Karpas-422 (cell line): ENCODE data around the gene DGLUCY. TPM values are rescaled to one million over a fixed set of nuclear protein-coding genes. Genes with fewer than 3 reads are reported as not detected.
"Not testable (repeated sequence)": the region's sequence is repeated elsewhere in the genome, so short reads cannot be mapped to it uniquely, and the experiment has no call there.

Experiments used
- DNase-seq: peaks from one replicate; pipeline ENCODE4 v3.0.0-alpha.2; 2015
- H2AFZ ChIP-seq: fragments of 200-600 bp; sonication (generic); 2 replicates; pipeline ENCODE4 v1.6.1; 2014; ENCODE audit warnings: antibody characterized with exemption, low read length, mixed read lengths
- H3K27ac ChIP-seq: fragments of 200-600 bp; sonication (generic); 2 replicates; pipeline ENCODE4 v1.5.1; 2014; ENCODE audit warnings: mild to moderate bottlenecking, low read length, moderate library complexity
- H3K27me3 ChIP-seq: fragments of 200-600 bp; sonication (generic); 2 replicates; pipeline ENCODE4 v1.6.1; 2014; ENCODE audit warnings: low read length, mixed read lengths
- H3K36me3 ChIP-seq: fragments of 200-600 bp; sonication (generic); 2 replicates; pipeline ENCODE4 v1.6.1; 2014; ENCODE audit warnings: low read length, mixed read lengths; ENCODE audit not compliant: insufficient read depth
- H3K4me1 ChIP-seq: fragments of 200-600 bp; sonication (generic); 2 replicates; pipeline ENCODE4 v1.6.1; 2014; ENCODE audit warnings: mild to moderate bottlenecking, low read length, mixed read lengths
- H3K4me2 ChIP-seq: fragments of 200-600 bp; sonication (generic); 2 replicates; pipeline ENCODE4 v1.6.1; 2014; ENCODE audit warnings: low read length, low read depth, mild to moderate bottlenecking; ENCODE audit not compliant: poor library complexity, severe bottlenecking
- H3K4me3 ChIP-seq: fragments of 200-600 bp; sonication (generic); 2 replicates; pipeline ENCODE4 v1.5.1; 2014; ENCODE audit warnings: mild to moderate bottlenecking, antibody characterized with exemption, low read length, mixed read lengths
- H3K79me2 ChIP-seq: fragments of 200-600 bp; sonication (generic); 2 replicates; pipeline ENCODE4 v1.6.1; 2014; ENCODE audit warnings: mild to moderate bottlenecking, low read length, mixed read lengths
- H3K9ac ChIP-seq: fragments of 200-600 bp; sonication (generic); 2 replicates; pipeline ENCODE4 v1.6.0; 2014; ENCODE audit warnings: low read length
- H3K9me2 ChIP-seq: fragments of 200-600 bp; sonication (generic), shearing (Covaris generic); replicated peaks from 2 replicates; pipeline ENCODE4 v1.6.0; 2014; ENCODE audit warnings: mild to moderate bottlenecking, low read length, moderate library complexity; ENCODE audit not compliant: insufficient read depth
- H3K9me3 ChIP-seq: fragments of 300-700, 200-600 bp; sonication (generic); 2 replicates; pipeline ENCODE4 v1.6.1; 2014; ENCODE audit warnings: low read length, mixed read lengths
- H4K20me1 ChIP-seq: fragments of 200-600 bp; sonication (generic); 2 replicates; pipeline ENCODE4 v1.6.1; 2014; ENCODE audit warnings: mild to moderate bottlenecking, antibody characterized with exemption, low read length, low read depth; ENCODE audit not compliant: insufficient read depth
- total RNA-seq: library from RNA; depleted of rRNA; stranded (reverse); fragments of >200 nt; shearing (Covaris generic); gene quantifications from 2 replicates; pipeline ENCODE4 v1.2.3, GENCODE V29; 2014; ENCODE audit warnings: low replicate concordance

The DGLUCY gene
- total RNA-seq, 1 experiment from 2014 or later = 99.9 TPM

- no peaks in the 10 kb centered on the region for H3K9me3 ChIP-seq
- H3K27me3 ChIP-seq = 0 out of 2 replicates have a peak, but pooled peaks cover 2% of the 10 kb centered on the region
- H3K36me3 ChIP-seq = no peaks in the 10 kb centered on the region
- H4K20me1 ChIP-seq = no peaks in the 10 kb centered on the region
- no peaks in the 10 kb centered on the region for H3K4me1 ChIP-seq
- H3K27ac ChIP-seq = no peak overlapping the region
- H3K9ac ChIP-seq = no peak overlapping the region
- H3K4me2 ChIP-seq = no peak overlapping the region
- H3K79me2 ChIP-seq = no peaks in the 10 kb centered on the region
- no peak overlapping the region for H2AFZ ChIP-seq
- no peak overlapping the region for H3K4me3 ChIP-seq
- DNase-seq = no peak
- no peaks in the 10 kb centered on the region for H3K9me2 ChIP-seq
These were observed 19.1 kb upstream of the DGLUCY start for GRCh38 chr14:91094772-91095171.

GRCh38 chr14:91095178-91095577 lies 18.7 kb upstream of the DGLUCY start:
- no peak overlapping the region for H3K9ac ChIP-seq

GRCh38 chr14:91097657-91098056 lies 16.2 kb upstream of the DGLUCY start:
- DNase-seq, H3K9ac ChIP-seq, H4K20me1 ChIP-seq, H3K4me3 ChIP-seq, H2AFZ ChIP-seq, H3K9me3 ChIP-seq, H3K36me3 ChIP-seq, H3K27ac ChIP-seq, H3K27me3 ChIP-seq, H3K4me1 ChIP-seq, H3K9me2 ChIP-seq, H3K79me2 ChIP-seq, H3K4me2 ChIP-seq: not testable (repeated sequence)

More at GRCh38 chr14:91095178-91095577, 18.7 kb upstream of the DGLUCY start:
- H3K79me2 ChIP-seq = no peaks in the 10 kb centered on the region
- H3K36me3 ChIP-seq = no peaks in the 10 kb centered on the region
- H3K9me2 ChIP-seq = no peaks in the 10 kb centered on the region
- no peaks in the 10 kb centered on the region for H4K20me1 ChIP-seq
- H3K4me2 ChIP-seq = no peak overlapping the region
- DNase-seq = no peak
- H3K27me3 ChIP-seq = 0 out of 2 replicates have a peak, but pooled peaks cover 2% of the 10 kb centered on the region
- H3K27ac ChIP-seq = no peak overlapping the region
- no peaks in the 10 kb centered on the region for H3K9me3 ChIP-seq
- H3K4me3 ChIP-seq = no peak overlapping the region
- H2AFZ ChIP-seq = no peak overlapping the region
- no peaks in the 10 kb centered on the region for H3K4me1 ChIP-seq

DNA sequence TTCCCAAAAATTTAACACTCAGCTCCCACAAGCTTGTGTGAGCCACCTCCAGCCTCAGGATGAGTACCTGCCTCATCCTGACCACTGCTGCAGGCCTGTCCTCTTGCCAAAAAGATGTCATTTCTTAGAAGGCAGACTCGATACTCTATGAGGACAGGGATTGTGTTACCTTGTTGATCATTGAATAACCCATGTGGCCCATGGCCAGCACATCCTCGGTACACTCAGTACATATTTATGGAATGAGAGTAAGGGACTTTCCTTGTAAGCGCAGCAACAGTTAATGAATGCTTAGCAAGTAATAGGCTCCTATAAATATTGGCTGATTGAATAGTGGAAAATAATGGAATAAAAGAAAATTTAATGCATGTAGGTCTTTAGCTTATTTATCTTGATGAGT lies 15.3 kb upstream of the DGLUCY start:
- Histone ChIP-seq H3K9me2 (no peaks in the 10 kb centered on the region), H3K9ac (no peak overlapping the region), H3K4me2 (no peak overlapping the region), H3K36me3 (no peaks in the 10 kb centered on the region), H3K4me3 (no peak overlapping the region), H2AFZ (no peak overlapping the region), H3K9me3 (no peaks in the 10 kb centered on the region), H4K20me1 (no peaks in the 10 kb centered on the region), H3K27ac (no peak overlapping the region), H3K79me2 (no peaks in the 10 kb centered on the region), H3K4me1 (no peaks in the 10 kb centered on the region), H3K27me3 (0 out of 2 replicates have a peak, but pooled peaks cover 2% of the 10 kb centered on the region)
- DNase-seq = no peak

- Histone ChIP-seq H2AFZ (no peak overlapping the region), H3K9ac (no peak overlapping the region), H3K79me2 (no peaks in the 10 kb centered on the region), H3K4me2 (no peak overlapping the region), H3K4me1 (no peaks in the 10 kb centered on the region), H3K9me3 (no peaks in the 10 kb centered on the region), H3K9me2 (no peaks in the 10 kb centered on the region), H3K27me3 (0 out of 2 replicates have a peak, but pooled peaks cover 2% of the 10 kb centered on the region), H4K20me1 (no peaks in the 10 kb centered on the region), H3K4me3 (no peak overlapping the region), H3K27ac (no peak overlapping the region), H3K36me3 (no peaks in the 10 kb centered on the region)
- no peak for DNase-seq
These were observed 13.8 kb upstream of the DGLUCY start for GRCh38 chr14:91100102-91100501.

GRCh38 chr14:91103116-91103515 lies 10.8 kb upstream of the DGLUCY start:
- H3K27ac ChIP-seq = no peak overlapping the region
- no peak for DNase-seq
- no peak overlapping the region for H3K9ac ChIP-seq
- no peaks in the 10 kb centered on the region for H3K9me3 ChIP-seq
- no peak overlapping the region for H2AFZ ChIP-seq
- H3K9me2 ChIP-seq = no peaks in the 10 kb centered on the region
- no peaks in the 10 kb centered on the region for H4K20me1 ChIP-seq
- no peaks in the 10 kb centered on the region for H3K36me3 ChIP-seq
- no peaks in the 10 kb centered on the region for H3K4me1 ChIP-seq
- no peak overlapping the region for H3K4me3 ChIP-seq
- no peaks in the 10 kb centered on the region for H3K27me3 ChIP-seq
- no peak overlapping the region for H3K4me2 ChIP-seq
- no peaks in the 10 kb centered on the region for H3K79me2 ChIP-seq

GRCh38 chr14:91108941-91109611 lies 4.8 kb upstream of the DGLUCY start:
- H3K4me1 ChIP-seq = peaks cover 10% of the 10 kb centered on the region
- DNase-seq = no peak
- H3K9ac ChIP-seq = no peak overlapping the region
- no peaks in the 10 kb centered on the region for H3K9me3 ChIP-seq
- no peaks in the 10 kb centered on the region for H3K36me3 ChIP-seq
- no peaks in the 10 kb centered on the region for H4K20me1 ChIP-seq
- no peak overlapping the region for H3K4me3 ChIP-seq
- no peaks in the 10 kb centered on the region; the same call in 1 of the 2 replicates for H3K79me2 ChIP-seq
- H3K27me3 ChIP-seq = no peaks in the 10 kb centered on the region; the same call in 1 of the 2 replicates
- H3K27ac ChIP-seq = no peak overlapping the region
- no peak overlapping the region for H3K4me2 ChIP-seq
- no peak overlapping the region for H2AFZ ChIP-seq
- no peaks in the 10 kb centered on the region for H3K9me2 ChIP-seq

GRCh38 chr14:91111443-91111842 lies 2.4 kb upstream of the DGLUCY start:
- no peak overlapping the region for H3K27ac ChIP-seq
- H3K9me3 ChIP-seq = no peaks in the 10 kb centered on the region
- no peak overlapping the region for H2AFZ ChIP-seq
- peaks cover 22% of the 10 kb centered on the region for H3K4me1 ChIP-seq
- no peak for DNase-seq
- no peaks in the 10 kb centered on the region for H3K9me2 ChIP-seq
- H3K27me3 ChIP-seq = no peaks in the 10 kb centered on the region; the same call in 1 of the 2 replicates
- H3K9ac ChIP-seq = no peak overlapping the region
- no peak overlapping the region for H3K4me3 ChIP-seq
- peaks cover 23% of the 10 kb centered on the region for H3K79me2 ChIP-seq
- no peaks in the 10 kb centered on the region for H4K20me1 ChIP-seq
- H3K4me2 ChIP-seq = no peak overlapping the region
- 0 out of 2 replicates have a peak, but pooled peaks cover 4% of the 10 kb centered on the region for H3K36me3 ChIP-seq
